HepG2 (cell line): Measurements from ENCODE around the gene HIGD1C. TPM values are rescaled to one million over a fixed set of nuclear protein-coding genes. Genes with fewer than 3 reads are reported as not detected.
A peak's percentile ranks its signal among the peaks of the same experiment; 100 is the strongest.

Experiments used
- BATF2 ChIP-seq: sonication (generic); formaldehyde crosslinking; IDR thresholded peaks from 2 replicates; pipeline ENCODE4 v1.8.0; 2022; ENCODE audit warnings: mild to moderate bottlenecking, missing genetic modification reagents, moderate library complexity
- BCLAF1 ChIP-seq: fragments of 450-650 bp; IDR thresholded peaks from 2 replicates; pipeline ENCODE4 v1.6.1; 2017; ENCODE audit warnings: mild to moderate bottlenecking
- CREBL2 ChIP-seq: sonication (generic); formaldehyde crosslinking; IDR thresholded peaks from 2 replicates; pipeline ENCODE4 v1.8.1; 2023; ENCODE audit warnings: missing genetic modification reagents, mild to moderate bottlenecking, borderline replicate concordance
- ERF ChIP-seq: IDR thresholded peaks from 2 replicates; pipeline ENCODE4 v1.6.1; 2018; ENCODE audit warnings: missing biosample characterization, missing genetic modification reagents
- KDM6A ChIP-seq: IDR thresholded peaks from 2 replicates; pipeline ENCODE4 v1.6.1; 2016; ENCODE audit warnings: low read depth
- MLX ChIP-seq: IDR thresholded peaks from 2 replicates; pipeline ENCODE4 v1.6.1; 2016
- NFE2L1 ChIP-seq: sonication (generic); formaldehyde crosslinking; IDR thresholded peaks from 2 replicates; pipeline ENCODE4 v1.4.0; 2020; ENCODE audit warnings: missing genetic modification reagents, mild to moderate bottlenecking, borderline replicate concordance
- SAP130 ChIP-seq: IDR thresholded peaks from 2 replicates; pipeline ENCODE4 v1.6.1; 2016; ENCODE audit warnings: low read depth
- STAT6 ChIP-seq: sonication (generic); formaldehyde crosslinking; IDR thresholded peaks from 2 replicates; pipeline ENCODE4 v1.4.0; 2020; ENCODE audit warnings: missing genetic modification reagents, mild to moderate bottlenecking, borderline replicate concordance
- UBTF ChIP-seq: sonication (generic); formaldehyde crosslinking; IDR thresholded peaks from 2 replicates; pipeline ENCODE4 v1.4.0; 2020; ENCODE audit warnings: mild to moderate bottlenecking, missing genetic modification reagents
- ZFY ChIP-seq: sonication (generic); formaldehyde crosslinking; IDR thresholded peaks from 2 replicates; pipeline ENCODE4 v1.4.0; 2020; ENCODE audit warnings: missing genetic modification reagents
- ZMYM3 ChIP-seq: sonication (generic); formaldehyde crosslinking; IDR thresholded peaks from 2 replicates; pipeline ENCODE4 v1.5.1; 2020; ENCODE audit warnings: mild to moderate bottlenecking, missing genetic modification reagents
- ZNF451 ChIP-seq: sonication (generic); formaldehyde crosslinking; IDR thresholded peaks from 2 replicates; pipeline ENCODE4 v1.5.0; 2020; ENCODE audit warnings: mild to moderate bottlenecking, missing genetic modification reagents
- ZNF576 ChIP-seq: sonication (generic); formaldehyde crosslinking; IDR thresholded peaks from 2 replicates; pipeline ENCODE4 v1.4.0; 2020; ENCODE audit warnings: mild to moderate bottlenecking, missing genetic modification reagents
- ZNF781 ChIP-seq: sonication (generic); formaldehyde crosslinking; IDR thresholded peaks from 2 replicates; pipeline ENCODE4 v1.5.1; 2020; ENCODE audit warnings: borderline replicate concordance, mild to moderate bottlenecking, missing genetic modification reagents; ENCODE audit errors: not compliant biosample characterization
- ZNF878 ChIP-seq: sonication (generic); formaldehyde crosslinking; IDR thresholded peaks from 2 replicates; pipeline ENCODE4 v1.8.1; 2023; ENCODE audit warnings: mild to moderate bottlenecking, missing genetic modification reagents, moderate library complexity
- polyA plus RNA-seq, 8 experiments: library from polyadenylated mRNA; depleted of rRNA in 3 of 8; stranded (reverse) in 7 of 8; unstranded in 1 of 8; fragments of >200 nt; fragmentation: Illumina TruSeq in 4 of 8; extraction: Trizol in 4 of 8; gene quantifications; 2 replicates each; pipeline versions ENCODE4 v1.2.1 to v1.2.3, GENCODE V29; 2011 to 2016; ENCODE audit warnings: low read depth in 4 of 8, missing spikeins in 1 of 8, mixed read lengths in 1 of 8; ENCODE audit not compliant: insufficient read depth in 1 of 8
- total RNA-seq, 5 experiments: library from RNA; depleted of rRNA; stranded (reverse); fragments of >200 nt; fragmentation: Illumina TruSeq; extraction: Trizol; gene quantifications; 2 replicates each; pipeline ENCODE4 v1.2.3, GENCODE V29; 2016; ENCODE audit warnings: low read depth in 1 of 5

The HIGD1C gene
- total and polyA plus RNA-seq, 2 of the 13 experiments (the other 11 are each of a cell fraction or from before 2014, with no cell fraction given), result not detected

GRCh38 chr12:50924439-50925341, 27.7 kb upstream of the HIGD1C start (continued):
- TF ChIP-seq UBTF (CRISPR knock-in tag) (no peak), CREBL2 (CRISPR knock-in tag) (no peak), STAT6 (CRISPR knock-in tag) (no peak), MLX (CRISPR knock-in tag) (no peak), ZNF878 (0 out of 2 replicates have a peak, but pooled peaks have one; percentile 21), KDM6A (CRISPR knock-in tag) (no peak), BCLAF1 (no peak), ZNF576 (CRISPR knock-in tag) (no peak), BATF2 (CRISPR knock-in tag) (no peak), ERF (peak; percentile 46; the same call in 1 of the 2 replicates), ZFY (CRISPR knock-in tag) (0 out of 2 replicates have a peak, but pooled peaks have one; percentile 11), ZNF781 (no peak), ZNF451 (CRISPR knock-in tag) (no peak), SAP130 (CRISPR knock-in tag) (peak; percentile 56), ZMYM3 (CRISPR knock-in tag) (no peak), NFE2L1 (CRISPR knock-in tag) (no peak)
